ENCODE measurements around the gene PYGM.

PYGM gene

GRCh38 chr11:64724863-64725532, 34.8 kb downstream of the PYGM start:
- H3K9me3 ChIP-seq (ENCODE audit: control insufficient read depth, insufficient read depth, low read depth, low read length): no peaks in the 10 kb centered on the region
- no peak overlapping the region for H3K9ac ChIP-seq (ENCODE audit: low read length)
- H3K36me3 ChIP-seq (ENCODE audit: control insufficient read depth, insufficient read depth, low read length): no peaks in the 10 kb centered on the region
- peaks cover 27% of the 10 kb centered on the region for H3K27me3 ChIP-seq (ENCODE audit: control insufficient read depth, insufficient read depth, low read length)
- H3K4me3 ChIP-seq (ENCODE audit: low read depth, low read length): no peak overlapping the region
- no peak overlapping the region for H3K27ac ChIP-seq (ENCODE audit: low read depth, low read length)
- peaks cover 30% of the 10 kb centered on the region for H3K4me1 ChIP-seq (ENCODE audit: control insufficient read depth, insufficient read depth, low read length)

- H3K9me3 ChIP-seq (ENCODE audit: control insufficient read depth, insufficient read depth, low read depth, low read length): no peaks in the 10 kb centered on the region
- H3K4me3 ChIP-seq (ENCODE audit: low read depth, low read length): no peak overlapping the region
- H3K4me1 ChIP-seq (ENCODE audit: control insufficient read depth, insufficient read depth, low read length): peaks cover 29% of the 10 kb centered on the region
- no peak overlapping the region for H3K9ac ChIP-seq (ENCODE audit: low read length)
- no peaks in the 10 kb centered on the region for H3K36me3 ChIP-seq (ENCODE audit: control insufficient read depth, insufficient read depth, low read length)
- peaks cover 35% of the 10 kb centered on the region for H3K27me3 ChIP-seq (ENCODE audit: control insufficient read depth, insufficient read depth, low read length)
- no peak overlapping the region for H3K27ac ChIP-seq (ENCODE audit: low read depth, low read length)
Measured at GRCh38 chr11:64723907-64724862, 35.6 kb downstream of the PYGM start.

GRCh38 chr11:64723117-64723906, 36.5 kb downstream of the PYGM start, which contains the start of gene NRXN2:
Gene NRXN2 (minus strand): TSS chr11:64723197. CDS start chr11:64713699, 9,498 bp downstream.
- H3K4me3 ChIP-seq (ENCODE audit: low read depth, low read length): peak within 1 kb of the TSS; percentile 72
- H3K9me3 ChIP-seq (ENCODE audit: control insufficient read depth, insufficient read depth, low read depth, low read length): no peaks in the 10 kb centered on the region
- H3K27me3 ChIP-seq (ENCODE audit: control insufficient read depth, insufficient read depth, low read length): peaks cover 43% of the 10 kb centered on the region
- H3K27ac ChIP-seq (ENCODE audit: low read depth, low read length): no peak within 1 kb of the TSS
- H3K9ac ChIP-seq (ENCODE audit: low read length): peak within 1 kb of the TSS; percentile 45
- H3K36me3 ChIP-seq (ENCODE audit: control insufficient read depth, insufficient read depth, low read length): no peaks in the 10 kb centered on the region
- peaks cover 29% of the 10 kb centered on the region for H3K4me1 ChIP-seq (ENCODE audit: control insufficient read depth, insufficient read depth, low read length)

GRCh38 chr11:64722141-64723065, 37.4 kb downstream of the PYGM start:
- no peak overlapping the region for H3K4me3 ChIP-seq (ENCODE audit: low read depth, low read length)
- no peak overlapping the region for H3K27ac ChIP-seq (ENCODE audit: low read depth, low read length)
- no peaks in the 10 kb centered on the region for H3K36me3 ChIP-seq (ENCODE audit: control insufficient read depth, insufficient read depth, low read length)
- H3K9me3 ChIP-seq (ENCODE audit: control insufficient read depth, insufficient read depth, low read depth, low read length): no peaks in the 10 kb centered on the region
- peaks cover 52% of the 10 kb centered on the region for H3K27me3 ChIP-seq (ENCODE audit: control insufficient read depth, insufficient read depth, low read length)
- peaks cover 29% of the 10 kb centered on the region for H3K4me1 ChIP-seq (ENCODE audit: control insufficient read depth, insufficient read depth, low read length)
- H3K9ac ChIP-seq (ENCODE audit: low read length): no peak overlapping the region

- peaks cover 63% of the 10 kb centered on the region for H3K27me3 ChIP-seq (ENCODE audit: control insufficient read depth, insufficient read depth, low read length)
- no peaks in the 10 kb centered on the region for H3K9me3 ChIP-seq (ENCODE audit: control insufficient read depth, insufficient read depth, low read depth, low read length)
- no peak overlapping the region for H3K27ac ChIP-seq (ENCODE audit: low read depth, low read length)
- no peaks in the 10 kb centered on the region for H3K36me3 ChIP-seq (ENCODE audit: control insufficient read depth, insufficient read depth, low read length)
- peaks cover 25% of the 10 kb centered on the region for H3K4me1 ChIP-seq (ENCODE audit: control insufficient read depth, insufficient read depth, low read length)
- H3K9ac ChIP-seq (ENCODE audit: low read length): no peak overlapping the region
- H3K4me3 ChIP-seq (ENCODE audit: low read depth, low read length): no peak overlapping the region
Measured at GRCh38 chr11:64721359-64721699, 38.4 kb downstream of the PYGM start.

- Histone ChIP-seq H3K27me3 (ENCODE audit: control insufficient read depth, insufficient read depth, low read length) (peaks cover 69% of the 10 kb centered on the region), H3K27ac (ENCODE audit: low read depth, low read length) (no peak overlapping the region), H3K36me3 (ENCODE audit: control insufficient read depth, insufficient read depth, low read length) (no peaks in the 10 kb centered on the region), H3K9ac (ENCODE audit: low read length) (no peak overlapping the region), H3K4me1 (ENCODE audit: control insufficient read depth, insufficient read depth, low read length) (peaks cover 20% of the 10 kb centered on the region), H3K4me3 (ENCODE audit: low read depth, low read length) (no peak overlapping the region), H3K9me3 (ENCODE audit: control insufficient read depth, insufficient read depth, low read depth, low read length) (no peaks in the 10 kb centered on the region)
Measured at GRCh38 chr11:64720640-64721358, 39.0 kb downstream of the PYGM start.

- H3K36me3 ChIP-seq (ENCODE audit: control insufficient read depth, insufficient read depth, low read length): no peaks in the 10 kb centered on the region
- peaks cover 75% of the 10 kb centered on the region for H3K27me3 ChIP-seq (ENCODE audit: control insufficient read depth, insufficient read depth, low read length)
- H3K9me3 ChIP-seq (ENCODE audit: control insufficient read depth, insufficient read depth, low read depth, low read length): no peaks in the 10 kb centered on the region
- H3K4me3 ChIP-seq (ENCODE audit: low read depth, low read length): no peak overlapping the region
- H3K27ac ChIP-seq (ENCODE audit: low read depth, low read length): no peak overlapping the region
- H3K4me1 ChIP-seq (ENCODE audit: control insufficient read depth, insufficient read depth, low read length): peaks cover 14% of the 10 kb centered on the region
- no peak overlapping the region for H3K9ac ChIP-seq (ENCODE audit: low read length)
Measured at GRCh38 chr11:64720167-64720566, 39.6 kb downstream of the PYGM start.

GRCh38 chr11:64719406-64719805, 40.4 kb downstream of the PYGM start:
- H3K4me1 ChIP-seq (ENCODE audit: control insufficient read depth, insufficient read depth, low read length): peaks cover 9% of the 10 kb centered on the region

GRCh38 chr11:64718780-64719124, 41.0 kb downstream of the PYGM start:
- no peak overlapping the region for H3K9ac ChIP-seq (ENCODE audit: low read length)
- peaks cover 5% of the 10 kb centered on the region for H3K4me1 ChIP-seq (ENCODE audit: control insufficient read depth, insufficient read depth, low read length)
- peaks cover 89% of the 10 kb centered on the region for H3K27me3 ChIP-seq (ENCODE audit: control insufficient read depth, insufficient read depth, low read length)
- H3K9me3 ChIP-seq (ENCODE audit: control insufficient read depth, insufficient read depth, low read depth, low read length): no peaks in the 10 kb centered on the region
- H3K27ac ChIP-seq (ENCODE audit: low read depth, low read length): no peak overlapping the region
- no peaks in the 10 kb centered on the region for H3K36me3 ChIP-seq (ENCODE audit: control insufficient read depth, insufficient read depth, low read length)
- H3K4me3 ChIP-seq (ENCODE audit: low read depth, low read length): no peak overlapping the region

More at GRCh38 chr11:64719406-64719805, 40.4 kb downstream of the PYGM start:
- Histone ChIP-seq H3K9ac (ENCODE audit: low read length) (no peak overlapping the region), H3K36me3 (ENCODE audit: control insufficient read depth, insufficient read depth, low read length) (no peaks in the 10 kb centered on the region), H3K27ac (ENCODE audit: low read depth, low read length) (no peak overlapping the region), H3K27me3 (ENCODE audit: control insufficient read depth, insufficient read depth, low read length) (peaks cover 82% of the 10 kb centered on the region), H3K4me3 (ENCODE audit: low read depth, low read length) (no peak overlapping the region), H3K9me3 (ENCODE audit: control insufficient read depth, insufficient read depth, low read depth, low read length) (no peaks in the 10 kb centered on the region)

All from HUES6 (cell line).